SK-N-SH (cell line): ENCODE measurements around the gene KCNN1. TPM values are rescaled to one million over a fixed set of nuclear protein-coding genes. Genes with fewer than 3 reads are reported as not detected.

ENCODE experiments used
- CTCF ChIA-PET: fragments of 300-600, 350-600 bp; formaldehyde crosslinking; extraction: SDS; loops from one replicate; lab custom pipeline; 2021; lab: Yijun Ruan, JAX
- POLR2A ChIA-PET: fragments of 350-600 bp; sonication (Branson Sonifier 250); formaldehyde crosslinking; extraction: SDS; loops from one replicate; lab custom pipeline; 2020; ENCODE audit warnings: antibody characterized with exemption, inconsistent platforms; lab: Yijun Ruan, JAX
- DNase-seq: peaks from one replicate; pipeline ENCODE4 v3.0.0; 2012
- H2AFZ ChIP-seq: fragments of 200-600 bp; sonication (generic); 2 replicates; pipeline ENCODE4 v1.8.1; 2016; ENCODE audit warnings: antibody characterized with exemption, mild to moderate bottlenecking, low read depth
- H3F3A ChIP-seq: fragments of 200-600 bp; sonication (generic); replicated peaks from 2 replicates; pipeline ENCODE3; 2016; ENCODE audit warnings: antibody characterized with exemption, mild to moderate bottlenecking; ENCODE audit not compliant: insufficient read depth
- H3K27ac ChIP-seq, 2 experiments: fragments of 200-500 bp in 1 of 2; fragments of 200-600 bp in 1 of 2; sonication (Bioruptor generic) in 1 of 2; sonication (generic), shearing (Covaris generic) in 1 of 2; 2 replicates each; pipeline versions ENCODE4 v1.5.1 to v1.6.1; 2014 to 2016; ENCODE audit warnings: low read depth in 2 of 2, inconsistent platforms in 1 of 2, low read length in 1 of 2, mild to moderate bottlenecking in 1 of 2, mixed read lengths in 1 of 2
- H3K27me3 ChIP-seq: fragments of 200-600 bp; sonication (generic), shearing (Covaris generic); 2 replicates; pipeline ENCODE4 v1.6.1; 2016; ENCODE audit warnings: mixed run types; ENCODE audit not compliant: insufficient read depth
- H3K36me3 ChIP-seq, 2 experiments: fragments of 200-500 bp in 1 of 2; fragments of 200-600 bp in 1 of 2; sonication (Bioruptor generic) in 1 of 2; sonication (generic) in 1 of 2; replicated peaks in 1 of 2; 2 replicates each; pipeline versions ENCODE3 to v1.5.1; 2014 to 2016; ENCODE audit warnings: low read length in 1 of 2, mild to moderate bottlenecking in 1 of 2; ENCODE audit not compliant: insufficient read depth in 2 of 2, control insufficient read depth in 1 of 2
- H3K4me1 ChIP-seq, 2 experiments: fragments of 200-500 bp in 1 of 2; fragments of 200-600 bp in 1 of 2; sonication (Bioruptor generic) in 1 of 2; sonication (generic), shearing (Covaris generic) in 1 of 2; 2 replicates each; pipeline versions ENCODE4 v1.5.1 to v1.6.1; 2014 to 2016; ENCODE audit warnings: low read depth in 1 of 2, low read length in 1 of 2, mixed run types in 1 of 2; ENCODE audit not compliant: insufficient read depth in 2 of 2, control insufficient read depth in 1 of 2
- H3K4me2 ChIP-seq: fragments of 200-600 bp; sonication (generic), shearing (Covaris generic); 2 replicates; pipeline ENCODE4 v1.6.1; 2017; ENCODE audit warnings: mixed run types
- H3K4me3 ChIP-seq, 2 experiments: fragments of 200-500 bp in 1 of 2; fragments of 200-600 bp in 1 of 2; sonication (Bioruptor generic) in 1 of 2; sonication (generic), shearing (Covaris generic) in 1 of 2; 2 replicates each; pipeline versions ENCODE4 v1.5.1 to v1.8.1; 2014 to 2016; ENCODE audit warnings: low read depth in 2 of 2, inconsistent platforms in 1 of 2, low read length in 1 of 2, mild to moderate bottlenecking in 1 of 2, mixed read lengths in 1 of 2, moderate library complexity in 1 of 2
- H3K79me2 ChIP-seq: fragments of 200-600 bp; sonication (generic); 2 replicates; pipeline ENCODE4 v1.8.1; 2017; ENCODE audit warnings: mild to moderate bottlenecking; ENCODE audit not compliant: insufficient read depth
- H3K9ac ChIP-seq: fragments of 200-600 bp; sonication (generic); 2 replicates; pipeline ENCODE4 v1.6.1; 2017; ENCODE audit warnings: mixed run types
- H3K9me2 ChIP-seq: fragments of 200-600 bp; sonication (generic); 2 replicates; pipeline ENCODE4 v1.6.1; 2017; ENCODE audit warnings: mixed run types
- H3K9me3 ChIP-seq: fragments of 200-600 bp; sonication (generic); 2 replicates; pipeline ENCODE4 v1.6.1; 2017; ENCODE audit warnings: mixed run types, mild to moderate bottlenecking, moderate library complexity
- H4K20me1 ChIP-seq: fragments of 200-600 bp; sonication (generic); 2 replicates; pipeline ENCODE4 v1.6.1; 2017; ENCODE audit warnings: mild to moderate bottlenecking, mixed run types; ENCODE audit not compliant: insufficient read depth
- CTCF ChIP-seq: fragments of 200-600 bp; sonication (generic); IDR thresholded peaks from 2 replicates; pipeline ENCODE4 v1.6.1; 2017; ENCODE audit warnings: antibody characterized with exemption, mild to moderate bottlenecking, moderate library complexity
- FOSL2 ChIP-seq: IDR thresholded peaks from 2 replicates; pipeline ENCODE4 v1.4.0; 2012; ENCODE audit warnings: low read depth, mild to moderate bottlenecking, moderate library complexity, borderline replicate concordance
- FOXJ3 ChIP-seq: sonication (generic); formaldehyde crosslinking; IDR thresholded peaks from 2 replicates; pipeline ENCODE4 v1.5.1; 2020; ENCODE audit warnings: mild to moderate bottlenecking, missing genetic modification reagents
- GATA2 ChIP-seq: sonication (generic); formaldehyde crosslinking; IDR thresholded peaks from 2 replicates; pipeline ENCODE4 v1.5.0; 2020; ENCODE audit warnings: mild to moderate bottlenecking, missing genetic modification reagents
- MAX ChIP-seq: IDR thresholded peaks from 2 replicates; pipeline ENCODE4 v1.4.0; 2012; ENCODE audit warnings: low read depth
- NFIC ChIP-seq: IDR thresholded peaks from 2 replicates; pipeline ENCODE4 v1.4.0; 2012; ENCODE audit warnings: borderline replicate concordance
- RAD21 ChIP-seq: IDR thresholded peaks from 2 replicates; pipeline ENCODE4 v1.6.1; 2012; ENCODE audit warnings: mild to moderate bottlenecking, low read length
- SMC3 ChIP-seq: IDR thresholded peaks from 2 replicates; pipeline ENCODE4 v1.6.1; 2012; ENCODE audit warnings: low read depth, low read length, improper control_type of control experiment
- TAF1 ChIP-seq: IDR thresholded peaks from 2 replicates; pipeline ENCODE4 v1.6.1; 2012; ENCODE audit warnings: low read depth, mild to moderate bottlenecking, low read length, moderate library complexity, borderline replicate concordance
- TEAD4 ChIP-seq: IDR thresholded peaks from 2 replicates; pipeline ENCODE4 v1.4.0; 2012; ENCODE audit warnings: mild to moderate bottlenecking, borderline replicate concordance; ENCODE audit not compliant: insufficient read depth
- WGBS: methylation state at CpG from one replicate; pipeline ENCODE4 v1.1.6; 2017; ENCODE audit warnings: low lambda C conversion rate; 5-methylcytosine and 5-hydroxymethylcytosine counted together
- polyA plus RNA-seq, 3 experiments: library from polyadenylated mRNA; depleted of rRNA; stranded (reverse); fragments of >200 nt; gene quantifications; 2 replicates each; pipeline ENCODE4 v1.2.3, GENCODE V29; 2012

The KCNN1 gene
- polyA plus RNA-seq, 1 of the 3 experiments (the other 2 are of a cell fraction) = 3.6 TPM

DNA sequence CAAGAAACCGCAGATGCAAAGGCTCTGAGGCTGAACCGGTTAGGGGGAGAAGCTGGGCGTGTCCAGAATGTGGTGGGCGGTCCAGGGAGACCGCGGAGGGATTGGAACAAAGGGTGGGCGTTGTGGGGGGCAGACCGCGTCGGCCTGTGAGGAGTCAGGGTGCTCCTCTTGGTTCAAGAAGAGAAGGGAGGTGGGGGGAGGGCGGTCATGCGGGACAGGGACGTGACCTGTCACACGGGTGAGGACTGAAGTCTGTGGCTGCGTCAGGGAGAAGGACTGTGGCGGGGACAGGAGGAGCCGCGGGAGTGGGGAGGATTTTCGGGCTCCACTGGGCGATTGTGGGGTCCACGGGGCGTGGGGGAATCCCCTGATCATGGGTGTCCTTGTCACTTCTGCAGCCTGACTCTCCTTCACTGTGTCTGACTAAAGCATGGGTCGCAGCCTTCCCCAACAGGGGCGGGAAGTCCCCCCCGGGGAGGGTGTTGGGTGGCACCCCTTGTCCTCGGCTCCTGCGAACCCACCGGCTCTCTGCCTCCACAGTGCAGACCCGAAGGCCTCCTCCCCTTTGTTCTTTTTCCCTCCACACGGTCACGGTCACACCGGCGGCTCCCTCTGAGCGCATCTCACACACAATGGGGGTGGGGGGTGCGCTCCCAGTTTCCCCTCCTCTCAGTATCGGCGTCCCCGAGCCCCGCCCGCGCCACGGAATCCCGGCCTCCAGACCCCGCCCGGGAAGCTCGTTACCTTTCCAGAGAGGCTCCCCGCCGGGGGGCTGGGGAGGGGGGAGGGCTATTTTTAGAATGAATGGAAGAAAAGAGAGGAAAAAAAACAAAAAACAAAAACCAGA, 16.4 kb upstream of the KCNN1 start:
- Histone ChIP-seq H3K79me2 (no peaks in the 10 kb centered on the region), H3K4me1 (peaks cover 5 to 22% of the 10 kb centered on the region in 2 experiments; a peak in 2 of 4 replicates), H3K9me3 (no peaks in the 10 kb centered on the region), H4K20me1 (no peaks in the 10 kb centered on the region), H3K27me3 (peaks cover 52% of the 10 kb centered on the region), H3K4me3 (no peak overlapping the region), H3K9ac (no peak overlapping the region)
- TF ChIP-seq MAX (no peak), NFIC (no peak), RAD21 (no peak), TEAD4 (no peak), CTCF (no peak), SMC3 (no peak), FOXJ3 (CRISPR knock-in tag) (no peak), TAF1 (no peak)
- TF ChIP-seq, all 33 proteins: peak for 0
- DNase-seq = no peak
- Histone ChIP-seq H2AFZ (no peak overlapping the region), H3F3A (peaks cover 11% of the 10 kb centered on the region), H3K4me2 (no peak overlapping the region), H3K9me2 (no peaks in the 10 kb centered on the region), H3K27ac (no peak overlapping the region), H3K36me3 (no peaks in the 10 kb centered on the region)
- ChIA-PET POLR2A (no interaction called here), CTCF (interaction anchor here (0.9 to 21.7 kb wide), 6 partner anchors 13 to 108 kb away, joined by 3 to 464 read pairs (median 28); partner anchors contain the start of gene CCDC124)
- WGBS = 47% methylated on average over 48 of the region's 48 CpGs

DNA sequence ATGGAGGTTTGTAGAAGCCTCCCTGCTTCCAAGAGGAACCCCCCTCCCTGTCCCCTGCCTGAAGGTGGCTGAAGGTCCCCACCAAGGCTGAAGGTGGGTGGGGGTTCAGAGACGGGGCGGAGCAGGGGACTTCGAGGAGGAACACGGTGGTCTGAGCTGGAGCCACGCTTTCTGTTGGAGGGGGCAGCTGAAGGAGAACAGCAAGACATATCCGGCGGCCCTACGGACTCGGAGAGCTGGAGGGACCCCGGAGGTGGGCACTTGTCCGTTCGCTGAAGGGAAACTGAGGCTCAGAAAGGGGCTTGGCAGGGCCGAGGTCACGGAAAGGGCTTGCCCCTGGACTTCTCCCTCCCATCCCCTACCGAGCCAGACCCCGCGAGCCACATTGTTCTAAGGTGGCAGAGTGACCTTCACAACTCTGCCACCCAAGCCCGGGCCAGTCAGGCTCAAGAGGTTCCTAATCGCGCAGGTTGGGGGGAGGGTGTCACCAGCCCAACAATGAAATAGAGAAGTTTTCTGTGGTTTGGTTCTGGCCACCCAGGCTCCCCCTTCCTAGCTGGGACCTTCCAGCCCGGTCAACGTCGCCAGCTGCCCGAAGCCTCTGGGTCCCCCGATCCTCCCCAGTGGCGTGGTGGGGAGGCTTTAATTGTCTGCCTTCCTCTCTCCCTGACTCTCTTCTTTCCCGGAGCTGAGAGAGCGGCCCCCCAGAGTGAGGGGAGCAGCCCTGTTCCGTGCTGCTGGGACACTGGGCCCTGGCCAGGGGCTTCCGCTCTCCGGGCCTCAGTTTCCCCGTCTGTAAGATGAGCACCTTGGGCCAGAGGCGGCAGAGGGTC, 15.5 kb upstream of the KCNN1 start:
- peaks cover 5 to 22% of the 10 kb centered on the region in 2 experiments; a peak in 2 of 4 replicates for H3K4me1 ChIP-seq
- POLR2A ChIA-PET = no interaction called here
- H3K27me3 ChIP-seq = peaks cover 52% of the 10 kb centered on the region

More for the DNA sequence above, 15.5 kb upstream of the KCNN1 start:
- TF ChIP-seq RAD21 (no peak), GATA2 (CRISPR knock-in tag) (no peak), FOSL2 (no peak), FOXJ3 (CRISPR knock-in tag) (no peak)
- Histone ChIP-seq H2AFZ (no peak overlapping the region), H3K9ac (no peak overlapping the region), H3K36me3 (no peaks in the 10 kb centered on the region), H3K27ac (no peak overlapping the region), H4K20me1 (no peaks in the 10 kb centered on the region), H3K4me3 (peak overlapping the region in 1 of 2 experiments; percentile 30; a peak in 1 of 4 replicates), H3K4me2 (no peak overlapping the region), H3K9me2 (no peaks in the 10 kb centered on the region), H3K9me3 (no peaks in the 10 kb centered on the region), H3K79me2 (no peaks in the 10 kb centered on the region), H3F3A (peaks cover 7% of the 10 kb centered on the region)
- no peak for DNase-seq
- CTCF ChIA-PET = interaction anchor here (0.9 to 4.1 kb wide), 6 partner anchors 13 to 110 kb away, joined by 3 to 36 read pairs (median 4); partner anchors contain the start of genes CCDC124 and RPL18A
- WGBS = 33% methylated on average over 31 of the region's 33 CpGs
